Dermis blood vessel endothelial cell (primary cell): ENCODE data around the gene TTC17. TPM values are rescaled to one million over a fixed set of nuclear protein-coding genes. Genes with fewer than 3 reads are reported as not detected.
A peak's percentile ranks its signal among the peaks of the same experiment; 100 is the strongest.
"Not testable (repeated sequence)": the region's sequence is repeated elsewhere in the genome, so short reads cannot be mapped to it uniquely, and the experiment has no call there.

Experiments
- DNase-seq: peaks from one replicate; pipeline ENCODE4 v3.0.0; 2010
- total RNA-seq: library from RNA; depleted of rRNA; stranded (reverse); fragments of >200 nt; gene quantifications from 2 replicates; pipeline ENCODE4 v1.2.3, GENCODE V29; 2014

Gene TTC17
- total RNA-seq, 1 donor from 2014 or later = 89.3 TPM

GRCh38 chr11:43467958-43468357 lies 109.2 kb downstream of the TTC17 start:
- DNase-seq = no peak

GRCh38 chr11:43477491-43477890 lies 118.8 kb downstream of the TTC17 start:
- DNase-seq = not testable (repeated sequence)

GRCh38 chr11:43486141-43486540 lies 127.4 kb downstream of the TTC17 start:
- DNase-seq = peak; percentile 30

- DNase-seq = no peak
These were observed 131.2 kb downstream of the TTC17 start for GRCh38 chr11:43489869-43490465.

GRCh38 chr11:43492701-43493100 lies 134.0 kb downstream of the TTC17 start:
- no peak for DNase-seq

- DNase-seq = peak; percentile 78
These were observed 134.7 kb downstream of the TTC17 start for GRCh38 chr11:43493431-43493830.

- DNase-seq = no peak
These were observed 138.4 kb downstream of the TTC17 start for GRCh38 chr11:43497144-43497543.

GRCh38 chr11:43498561-43498960 lies 139.8 kb downstream of the TTC17 start:
- no peak for DNase-seq

GRCh38 chr11:43503417-43503816 lies 144.7 kb downstream of the TTC17 start:
- peak; percentile 22 for DNase-seq

- DNase-seq = peak; percentile 41
These were observed 145.7 kb downstream of the TTC17 start for GRCh38 chr11:43504316-43504950.

GRCh38 chr11:43505171-43505570 lies 146.5 kb downstream of the TTC17 start:
- no peak for DNase-seq

- no peak for DNase-seq
These were observed 148.5 kb downstream of the TTC17 start for GRCh38 chr11:43507171-43507570.

- peak; percentile 19 for DNase-seq
These were observed 149.8 kb downstream of the TTC17 start for GRCh38 chr11:43508511-43508918.

- DNase-seq = no peak
These were observed 153.2 kb downstream of the TTC17 start for GRCh38 chr11:43511959-43512358.

- DNase-seq = peak; percentile 10
These were observed 156.4 kb downstream of the TTC17 start for GRCh38 chr11:43515090-43515489.

- no peak for DNase-seq
These were observed 157.7 kb downstream of the TTC17 start for GRCh38 chr11:43516316-43516850.

- no peak for DNase-seq
These were observed 158.8 kb downstream of the TTC17 start for GRCh38 chr11:43517518-43517917.

GRCh38 chr11:43518408-43519160 lies 159.9 kb downstream of the TTC17 start:
- no peak for DNase-seq

- no peak for DNase-seq
These were observed 162.8 kb downstream of the TTC17 start for GRCh38 chr11:43521471-43521870.

- DNase-seq = no peak
These were observed 164.9 kb downstream of the TTC17 start for GRCh38 chr11:43523632-43524031.

GRCh38 chr11:43532041-43532440 lies 173.3 kb downstream of the TTC17 start:
- DNase-seq = no peak

GRCh38 chr11:43537833-43538615 lies 179.3 kb downstream of the TTC17 start:
- DNase-seq = no peak

- DNase-seq = no peak
These were observed 183.3 kb downstream of the TTC17 start for GRCh38 chr11:43541993-43542392.
